ENCODE measurements around the gene KCNC3.

Gene KCNC3

GRCh38 chr19:50329146-50329925 lies at the start of gene KCNC3:
KCNC3 (minus strand) TSS chr19:50329377; CDS start chr19:50329082, 295 bp downstream.
- Histone ChIP-seq H3K4me3 (ENCODE audit: low read depth, low read length) (peak within 1 kb of the TSS; percentile 47), H3K4me1 (peaks cover 24% of the 10 kb centered on the region)
- TF ChIP-seq, protein P1, sequence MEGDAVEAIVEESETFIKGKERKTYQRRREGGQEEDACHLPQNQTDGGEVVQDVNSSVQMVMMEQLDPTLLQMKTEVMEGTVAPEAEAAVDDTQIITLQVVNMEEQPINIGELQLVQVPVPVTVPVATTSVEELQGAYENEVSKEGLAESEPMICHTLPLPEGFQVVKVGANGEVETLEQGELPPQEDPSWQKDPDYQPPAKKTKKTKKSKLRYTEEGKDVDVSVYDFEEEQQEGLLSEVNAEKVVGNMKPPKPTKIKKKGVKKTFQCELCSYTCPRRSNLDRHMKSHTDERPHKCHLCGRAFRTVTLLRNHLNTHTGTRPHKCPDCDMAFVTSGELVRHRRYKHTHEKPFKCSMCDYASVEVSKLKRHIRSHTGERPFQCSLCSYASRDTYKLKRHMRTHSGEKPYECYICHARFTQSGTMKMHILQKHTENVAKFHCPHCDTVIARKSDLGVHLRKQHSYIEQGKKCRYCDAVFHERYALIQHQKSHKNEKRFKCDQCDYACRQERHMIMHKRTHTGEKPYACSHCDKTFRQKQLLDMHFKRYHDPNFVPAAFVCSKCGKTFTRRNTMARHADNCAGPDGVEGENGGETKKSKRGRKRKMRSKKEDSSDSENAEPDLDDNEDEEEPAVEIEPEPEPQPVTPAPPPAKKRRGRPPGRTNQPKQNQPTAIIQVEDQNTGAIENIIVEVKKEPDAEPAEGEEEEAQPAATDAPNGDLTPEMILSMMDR (IDR thresholded peaks at IDR 0.05) = no peak

DNA sequence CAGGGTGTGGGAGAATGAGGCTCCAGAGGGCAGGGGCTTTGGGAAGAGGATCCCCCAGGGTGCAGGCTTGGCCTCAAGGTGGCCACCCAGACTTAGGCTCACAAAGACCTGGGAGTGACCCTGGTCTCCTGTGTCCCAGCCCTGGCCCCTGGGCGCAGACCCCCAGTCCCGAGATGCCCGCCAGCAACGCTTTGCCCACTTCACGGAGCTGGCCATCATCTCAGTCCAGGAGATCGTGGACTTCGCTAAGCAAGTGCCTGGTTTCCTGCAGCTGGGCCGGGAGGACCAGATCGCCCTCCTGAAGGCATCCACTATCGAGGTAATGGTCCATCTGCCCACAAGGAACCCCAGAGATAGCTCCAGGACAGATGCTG lies 49.7 kb upstream of the KCNC3 start:
- H3K9me3 ChIP-seq (ENCODE audit: control insufficient read depth, low read length) = no peaks in the 10 kb centered on the region
- H2AFZ ChIP-seq = no peak overlapping the region
- H3K79me2 ChIP-seq = no peaks in the 10 kb centered on the region
- no peak overlapping the region for H3K4me3 ChIP-seq (ENCODE audit: low read depth, low read length)
- no peaks in the 10 kb centered on the region for H3K36me3 ChIP-seq (ENCODE audit: control insufficient read depth, insufficient read depth, low read length)
- TF ChIP-seq, protein P1 (IDR thresholded peaks at IDR 0.05) = no peak
- no peak overlapping the region for H3K9ac ChIP-seq
- H3K27me3 ChIP-seq (ENCODE audit: control insufficient read depth, insufficient read depth, low read length) = no peaks in the 10 kb centered on the region
- peaks cover 6% of the 10 kb centered on the region for H3K4me1 ChIP-seq
- H3K4me2 ChIP-seq (ENCODE audit: low read length) = no peak overlapping the region
- H3K27ac ChIP-seq = no peak overlapping the region

More at GRCh38 chr19:50329146-50329925, at the start of gene KCNC3:
- Histone ChIP-seq H3K9ac (no peak within 1 kb of the TSS), H3K36me3 (ENCODE audit: control insufficient read depth, insufficient read depth, low read length) (no peaks in the 10 kb centered on the region), H2AFZ (peak within 1 kb of the TSS; percentile 63), H3K79me2 (peaks cover 7% of the 10 kb centered on the region), H3K4me2 (ENCODE audit: low read length) (peak within 1 kb of the TSS; percentile 71), H3K27ac (peak within 1 kb of the TSS; percentile 99), H3K9me3 (ENCODE audit: control insufficient read depth, low read length) (no peaks in the 10 kb centered on the region), H3K27me3 (ENCODE audit: control insufficient read depth, insufficient read depth, low read length) (no peaks in the 10 kb centered on the region)

GRCh38 chr19:50378169-50378862 lies 49.1 kb upstream of the KCNC3 start:
- Histone ChIP-seq H3K4me1 (peaks cover 4% of the 10 kb centered on the region), H2AFZ (no peak overlapping the region), H3K36me3 (ENCODE audit: control insufficient read depth, insufficient read depth, low read length) (no peaks in the 10 kb centered on the region), H3K4me2 (ENCODE audit: low read length) (no peak overlapping the region), H3K79me2 (no peaks in the 10 kb centered on the region), H3K9ac (no peak overlapping the region), H3K27ac (no peak overlapping the region), H3K9me3 (ENCODE audit: control insufficient read depth, low read length) (no peaks in the 10 kb centered on the region), H3K27me3 (ENCODE audit: control insufficient read depth, insufficient read depth, low read length) (no peaks in the 10 kb centered on the region), H3K4me3 (ENCODE audit: low read depth, low read length) (no peak overlapping the region)
- TF ChIP-seq, protein P1 (IDR thresholded peaks at IDR 0.05) = no peak

DNA sequence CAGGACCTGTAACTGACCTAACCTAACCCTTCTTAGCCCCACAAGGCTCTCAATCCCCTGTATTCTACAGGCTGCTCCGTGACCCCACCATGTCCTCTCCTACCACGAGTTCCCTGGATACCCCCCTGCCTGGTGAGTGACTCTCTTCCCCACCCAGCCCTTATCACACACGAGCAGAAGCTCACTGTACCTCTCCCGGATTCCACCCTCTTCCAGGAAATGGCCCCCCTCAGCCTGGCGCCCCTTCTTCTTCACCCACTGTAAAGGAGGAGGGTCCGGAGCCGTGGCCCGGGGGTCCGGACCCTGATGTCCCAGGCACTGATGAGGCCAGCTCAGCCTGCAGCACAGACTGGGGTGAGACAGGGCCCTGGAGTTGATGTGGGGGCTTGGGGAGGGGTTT lies 48.3 kb upstream of the KCNC3 start:
- Histone ChIP-seq H3K79me2 (no peaks in the 10 kb centered on the region), H3K36me3 (ENCODE audit: control insufficient read depth, insufficient read depth, low read length) (no peaks in the 10 kb centered on the region), H3K9ac (no peak overlapping the region), H2AFZ (no peak overlapping the region), H3K9me3 (ENCODE audit: control insufficient read depth, low read length) (no peaks in the 10 kb centered on the region), H3K27ac (no peak overlapping the region), H3K4me1 (no peaks in the 10 kb centered on the region), H3K4me2 (ENCODE audit: low read length) (no peak overlapping the region), H3K4me3 (ENCODE audit: low read depth, low read length) (peak overlapping the region; percentile 2), H3K27me3 (ENCODE audit: control insufficient read depth, insufficient read depth, low read length) (no peaks in the 10 kb centered on the region)
- TF ChIP-seq, protein P1 (IDR thresholded peaks at IDR 0.05) = no peak
